Measurements from ENCODE around the gene IRX5. TPM values are rescaled to one million over a fixed set of nuclear protein-coding genes. Genes with fewer than 3 reads are reported as not detected.

IRX5 gene
- total RNA-seq: 15.3 and 17.4 TPM in 2 replicates

DNA sequence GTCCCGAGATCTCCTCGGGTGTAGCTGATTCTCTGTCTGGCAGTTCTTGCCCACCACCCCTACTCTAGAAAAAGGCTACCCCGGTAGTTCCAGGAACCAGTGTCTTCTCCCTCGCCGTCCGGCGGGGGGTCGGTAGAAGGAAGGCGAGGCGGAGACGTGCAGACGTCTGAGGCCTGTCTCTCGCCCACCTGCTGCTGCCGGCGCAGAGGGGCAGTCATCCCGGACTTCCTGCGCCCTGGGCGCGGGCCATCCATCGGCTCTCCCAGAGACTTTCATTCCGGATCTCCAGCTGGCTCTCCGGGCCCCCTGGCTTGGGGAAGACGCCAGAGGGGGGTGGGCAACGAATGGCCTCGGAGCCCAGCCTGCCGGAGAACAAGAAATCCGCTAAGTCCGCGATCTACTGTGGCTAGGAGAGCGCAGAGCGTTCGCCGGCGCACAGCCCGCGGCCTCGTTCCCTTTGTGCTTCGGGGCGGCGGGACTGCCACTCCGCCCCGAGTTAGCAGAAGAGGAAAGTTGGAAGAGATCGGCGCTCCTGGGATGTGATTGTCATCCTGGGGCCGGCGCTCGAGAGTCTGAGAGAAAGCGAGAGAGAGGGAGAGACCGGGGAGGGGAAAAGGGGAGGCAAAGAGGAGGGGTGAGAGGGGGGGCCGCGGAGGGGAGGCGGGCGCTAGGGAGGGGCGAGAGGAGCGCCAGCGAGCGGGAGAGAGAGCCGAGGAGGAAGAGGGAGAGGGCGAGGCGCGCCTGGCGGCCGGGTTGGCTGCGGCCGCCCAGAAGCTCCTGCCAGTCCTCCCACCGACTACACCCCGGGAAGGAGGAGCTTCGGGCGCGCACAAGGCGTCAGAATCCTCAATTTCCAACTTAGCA, at the start of gene IRX5:
Gene IRX5, plus strand, starts transcription at position 861 of the 864 bp plus-strand sequence. CDS start 334 bp downstream, outside the sequence.
- DNase-seq (ENCODE audit: low read depth): peak; percentile 52
- TF ChIP-seq, protein P1, sequence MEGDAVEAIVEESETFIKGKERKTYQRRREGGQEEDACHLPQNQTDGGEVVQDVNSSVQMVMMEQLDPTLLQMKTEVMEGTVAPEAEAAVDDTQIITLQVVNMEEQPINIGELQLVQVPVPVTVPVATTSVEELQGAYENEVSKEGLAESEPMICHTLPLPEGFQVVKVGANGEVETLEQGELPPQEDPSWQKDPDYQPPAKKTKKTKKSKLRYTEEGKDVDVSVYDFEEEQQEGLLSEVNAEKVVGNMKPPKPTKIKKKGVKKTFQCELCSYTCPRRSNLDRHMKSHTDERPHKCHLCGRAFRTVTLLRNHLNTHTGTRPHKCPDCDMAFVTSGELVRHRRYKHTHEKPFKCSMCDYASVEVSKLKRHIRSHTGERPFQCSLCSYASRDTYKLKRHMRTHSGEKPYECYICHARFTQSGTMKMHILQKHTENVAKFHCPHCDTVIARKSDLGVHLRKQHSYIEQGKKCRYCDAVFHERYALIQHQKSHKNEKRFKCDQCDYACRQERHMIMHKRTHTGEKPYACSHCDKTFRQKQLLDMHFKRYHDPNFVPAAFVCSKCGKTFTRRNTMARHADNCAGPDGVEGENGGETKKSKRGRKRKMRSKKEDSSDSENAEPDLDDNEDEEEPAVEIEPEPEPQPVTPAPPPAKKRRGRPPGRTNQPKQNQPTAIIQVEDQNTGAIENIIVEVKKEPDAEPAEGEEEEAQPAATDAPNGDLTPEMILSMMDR (conservative IDR thresholded peaks at IDR 0.05; ENCODE audit: low read depth, low read length): no peak
- peak within 1 kb of the TSS; percentile 78 for H3K4me3 ChIP-seq (ENCODE audit: low read depth, low read length)

DNA sequence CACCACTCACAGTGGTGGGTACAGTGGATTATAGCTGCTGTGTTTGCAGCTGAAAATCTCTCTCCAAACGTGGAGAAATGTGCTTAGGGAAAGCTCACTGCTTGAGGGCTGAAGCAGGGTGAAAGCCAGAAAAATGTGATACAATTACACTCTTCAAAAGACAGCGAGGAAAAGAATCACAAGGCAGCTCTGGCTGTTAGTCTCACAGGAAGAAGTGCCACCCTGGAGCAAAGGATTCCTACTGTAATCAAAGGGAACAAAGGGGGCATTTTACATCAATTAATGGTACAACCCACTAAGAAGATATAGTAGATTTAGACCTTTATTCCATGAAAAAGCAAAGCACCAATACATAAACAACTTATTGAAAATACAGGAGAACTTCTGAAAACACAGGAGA, 48.1 kb upstream of the IRX5 start:
- no peak overlapping the region for H3K4me3 ChIP-seq (ENCODE audit: low read depth, low read length)
- TF ChIP-seq, protein P1 (conservative IDR thresholded peaks at IDR 0.05; ENCODE audit: low read depth, low read length): no peak
- DNase-seq (ENCODE audit: low read depth): no peak

DNA sequence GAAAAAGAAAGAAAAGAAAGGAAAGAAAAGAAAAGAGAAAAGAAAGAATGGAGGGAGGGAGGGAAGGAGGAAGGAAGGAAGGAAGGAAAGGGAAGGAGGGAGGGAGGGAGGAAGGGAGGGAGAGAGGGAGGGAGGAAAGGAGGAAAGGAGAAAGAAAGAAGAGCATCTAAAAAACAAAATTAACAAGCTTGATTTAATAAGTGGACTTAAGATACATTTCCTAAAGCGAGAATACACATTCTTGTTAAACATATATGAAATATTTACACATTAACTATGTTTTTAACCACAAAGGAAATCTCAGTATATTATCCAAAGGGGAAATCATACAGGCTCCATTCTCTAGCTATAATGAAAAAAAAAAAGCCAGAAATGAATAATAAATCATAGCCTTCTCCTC, 47.3 kb upstream of the IRX5 start:
- no peak for DNase-seq (ENCODE audit: low read depth)
- H3K4me3 ChIP-seq (ENCODE audit: low read depth, low read length): no peak overlapping the region
- TF ChIP-seq, protein P1 (conservative IDR thresholded peaks at IDR 0.05; ENCODE audit: low read depth, low read length): no peak

DNA sequence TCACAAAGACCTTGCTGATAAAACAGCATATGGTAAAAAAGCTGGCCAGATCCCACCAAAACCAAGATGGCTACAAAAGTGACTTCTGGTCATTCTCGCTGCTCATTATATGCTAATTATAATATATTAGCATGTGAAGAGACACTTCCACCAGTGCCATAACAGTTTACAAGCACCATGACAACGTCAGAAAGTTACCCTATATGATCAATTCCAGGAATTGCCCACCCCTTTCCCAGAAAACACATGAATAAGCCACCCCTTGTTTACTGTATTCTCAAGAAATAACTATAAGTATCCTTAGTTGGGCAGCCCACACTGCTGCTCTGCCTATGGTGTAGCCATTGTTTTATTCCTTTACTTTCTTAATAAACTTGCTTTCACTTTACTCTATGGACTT, 44.6 kb upstream of the IRX5 start:
- no peak overlapping the region for H3K4me3 ChIP-seq (ENCODE audit: low read depth, low read length)
- TF ChIP-seq, protein P1 (conservative IDR thresholded peaks at IDR 0.05; ENCODE audit: low read depth, low read length): no peak
- no peak for DNase-seq (ENCODE audit: low read depth)

DNA sequence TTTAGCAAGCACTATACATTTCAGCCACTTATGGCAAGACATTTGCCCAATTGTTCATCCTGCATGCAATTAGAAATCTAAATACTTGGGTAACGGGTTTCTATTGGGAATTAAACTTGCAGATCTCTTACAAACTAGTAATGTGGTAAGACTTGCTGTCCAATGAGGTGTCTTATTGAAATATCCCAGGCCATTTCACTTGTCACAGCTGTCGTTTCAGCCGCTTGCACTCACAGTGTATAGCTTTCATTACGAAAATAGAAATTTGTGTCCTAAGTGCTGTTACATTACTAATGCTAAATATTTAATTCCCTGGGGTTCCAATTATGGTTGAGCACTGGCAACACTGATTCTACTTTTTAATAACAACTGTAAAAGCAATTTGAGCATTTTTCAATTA, 40.3 kb upstream of the IRX5 start:
- TF ChIP-seq, protein P1 (conservative IDR thresholded peaks at IDR 0.05; ENCODE audit: low read depth, low read length): no peak
- no peak for DNase-seq (ENCODE audit: low read depth)
- no peak overlapping the region for H3K4me3 ChIP-seq (ENCODE audit: low read depth, low read length)

DNA sequence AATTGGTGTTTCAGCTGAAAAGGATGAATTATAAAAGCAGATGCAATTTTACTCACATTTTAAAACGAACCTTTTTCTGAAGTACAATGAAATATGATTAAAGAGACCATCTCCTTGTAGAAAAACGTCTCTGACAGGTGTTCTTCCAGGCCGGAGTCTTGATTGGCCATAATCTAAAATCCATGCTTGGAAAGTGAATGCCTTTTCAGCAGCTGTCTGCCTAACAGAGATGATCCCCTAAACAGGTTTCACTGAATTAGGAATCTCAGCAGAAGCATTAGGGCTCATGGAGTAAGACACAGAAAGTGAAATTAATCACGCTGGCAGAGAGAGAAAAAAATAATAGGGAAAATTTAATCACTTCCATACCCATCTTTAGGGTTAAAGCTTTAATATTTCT, 39.3 kb upstream of the IRX5 start:
- TF ChIP-seq, protein P1 (conservative IDR thresholded peaks at IDR 0.05; ENCODE audit: low read depth, low read length): no peak
- H3K4me3 ChIP-seq (ENCODE audit: low read depth, low read length): no peak overlapping the region
- no peak for DNase-seq (ENCODE audit: low read depth)

DNA sequence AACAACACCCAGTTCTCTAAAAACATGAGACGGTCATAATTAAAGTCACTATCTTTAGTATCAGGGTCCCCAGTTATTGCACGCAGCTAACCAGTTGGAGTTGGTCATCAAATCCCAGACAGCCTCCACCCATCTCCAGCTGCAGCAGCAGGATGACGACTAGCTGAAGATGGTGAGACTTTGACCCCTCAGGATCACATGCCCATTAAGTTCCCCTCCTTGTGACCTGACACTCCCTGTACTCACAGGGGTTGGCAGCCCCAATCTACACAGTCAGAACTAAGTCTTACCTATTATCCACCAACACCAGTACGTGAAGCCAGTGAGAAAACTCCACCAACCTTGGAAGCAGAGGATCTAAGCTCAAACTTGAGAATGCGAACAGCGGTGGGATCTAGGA, 37.7 kb upstream of the IRX5 start:
- DNase-seq (ENCODE audit: low read depth): no peak
- TF ChIP-seq, protein P1 (conservative IDR thresholded peaks at IDR 0.05; ENCODE audit: low read depth, low read length): no peak
- no peak overlapping the region for H3K4me3 ChIP-seq (ENCODE audit: low read depth, low read length)

Data from epithelial cell of proximal tubule (primary cell).